LNCaP clone FGC (cell line): ENCODE results near the gene ATP8B1.
A peak's percentile ranks its signal among the peaks of the same experiment; 100 is the strongest.

Source experiments
- DNase-seq: peaks from one replicate; pipeline ENCODE4 v3.0.0-alpha.2; 2011; ENCODE audit warnings: low read depth
- H3K4me3 ChIP-seq: 2 replicates; pipeline ENCODE4 v1.5.1; 2011; ENCODE audit warnings: mild to moderate bottlenecking, low read depth, low read length, control low read depth
- TF ChIP-seq, protein P1 (sequence below): IDR thresholded peaks from 2 replicates; pipeline ENCODE4 v1.5.1; 2012; ENCODE audit warnings: mild to moderate bottlenecking; ENCODE audit not compliant: control insufficient read depth, insufficient read depth; ENCODE audit errors: extremely low read depth

Gene ATP8B1

DNA sequence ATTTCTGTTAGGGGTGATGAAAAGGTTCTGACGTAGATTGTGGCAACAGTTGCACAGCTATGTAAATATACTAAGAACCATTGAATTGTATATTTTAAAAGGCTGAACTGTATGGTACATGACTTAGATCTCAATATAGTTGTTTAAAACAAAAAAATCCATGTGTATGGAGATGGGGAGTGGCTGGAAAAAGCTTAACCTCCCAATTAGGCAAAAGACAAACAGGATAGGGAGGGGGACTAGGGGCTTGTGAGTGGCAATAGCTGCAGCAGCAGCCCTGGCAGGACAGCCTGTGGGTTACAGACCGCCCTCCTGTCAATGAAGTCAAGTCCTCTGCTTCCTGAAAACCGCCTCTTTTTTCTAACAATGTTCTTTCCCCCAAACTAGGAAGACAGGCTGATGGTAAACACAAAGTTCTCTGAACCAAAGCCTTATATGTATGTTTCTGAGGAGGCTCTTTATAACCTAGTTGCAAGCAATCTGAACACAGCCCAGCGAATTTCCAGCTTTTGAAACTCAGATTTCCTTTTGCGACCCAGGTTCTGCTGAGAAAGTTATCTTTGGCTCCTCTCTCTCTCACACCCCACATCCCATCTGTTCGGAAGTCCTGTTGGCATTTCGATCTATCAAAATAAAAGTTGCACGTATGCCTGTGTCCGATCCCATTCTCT is 10.3 kb downstream of the ATP8B1 start:
- TF ChIP-seq, protein P1, sequence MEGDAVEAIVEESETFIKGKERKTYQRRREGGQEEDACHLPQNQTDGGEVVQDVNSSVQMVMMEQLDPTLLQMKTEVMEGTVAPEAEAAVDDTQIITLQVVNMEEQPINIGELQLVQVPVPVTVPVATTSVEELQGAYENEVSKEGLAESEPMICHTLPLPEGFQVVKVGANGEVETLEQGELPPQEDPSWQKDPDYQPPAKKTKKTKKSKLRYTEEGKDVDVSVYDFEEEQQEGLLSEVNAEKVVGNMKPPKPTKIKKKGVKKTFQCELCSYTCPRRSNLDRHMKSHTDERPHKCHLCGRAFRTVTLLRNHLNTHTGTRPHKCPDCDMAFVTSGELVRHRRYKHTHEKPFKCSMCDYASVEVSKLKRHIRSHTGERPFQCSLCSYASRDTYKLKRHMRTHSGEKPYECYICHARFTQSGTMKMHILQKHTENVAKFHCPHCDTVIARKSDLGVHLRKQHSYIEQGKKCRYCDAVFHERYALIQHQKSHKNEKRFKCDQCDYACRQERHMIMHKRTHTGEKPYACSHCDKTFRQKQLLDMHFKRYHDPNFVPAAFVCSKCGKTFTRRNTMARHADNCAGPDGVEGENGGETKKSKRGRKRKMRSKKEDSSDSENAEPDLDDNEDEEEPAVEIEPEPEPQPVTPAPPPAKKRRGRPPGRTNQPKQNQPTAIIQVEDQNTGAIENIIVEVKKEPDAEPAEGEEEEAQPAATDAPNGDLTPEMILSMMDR = no peak
- H3K4me3 ChIP-seq = no peak overlapping the region
- DNase-seq = no peak

DNA sequence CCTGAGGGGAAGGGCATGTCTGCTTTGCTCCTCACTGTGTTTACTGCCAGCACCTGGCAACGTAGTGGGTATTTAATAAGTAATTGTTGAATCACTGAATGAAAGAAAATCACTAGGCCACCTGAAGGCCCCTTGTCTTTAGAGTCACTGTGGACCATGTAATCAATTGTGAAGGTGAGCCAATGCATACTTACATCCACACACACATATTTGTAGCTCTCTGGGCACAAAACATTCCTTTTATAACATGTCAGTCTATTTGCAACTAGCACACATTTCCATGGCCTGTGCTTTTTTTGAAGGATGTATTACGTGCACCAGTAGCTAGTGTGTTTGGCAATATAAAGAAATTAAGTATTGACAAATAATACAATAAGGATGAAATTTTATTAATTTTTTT is 11.2 kb downstream of the ATP8B1 start:
- TF ChIP-seq, protein P1 = no peak
- DNase-seq = no peak
- H3K4me3 ChIP-seq = no peak overlapping the region

DNA sequence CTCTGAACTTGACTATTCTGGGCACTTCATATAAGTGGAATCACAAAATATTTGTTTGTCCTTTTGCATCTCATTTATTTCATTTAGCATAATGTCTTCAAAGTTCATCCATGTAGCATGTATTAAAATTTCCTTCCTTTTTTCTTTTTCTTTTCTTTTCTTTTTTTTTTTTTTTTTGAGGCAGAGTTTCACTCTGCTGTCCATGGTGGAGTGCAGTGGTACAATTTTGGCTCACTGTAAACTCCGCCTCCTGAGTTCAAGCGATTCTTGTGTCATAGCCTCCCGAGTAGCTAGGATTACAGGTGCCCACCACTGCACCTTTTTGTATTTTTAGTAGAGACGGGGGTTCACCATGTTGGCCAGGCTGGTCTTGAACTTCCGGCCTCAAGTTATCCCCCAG is 11.9 kb downstream of the ATP8B1 start:
- TF ChIP-seq, protein P1 = no peak
- no peak for DNase-seq
- H3K4me3 ChIP-seq = no peak overlapping the region

DNA sequence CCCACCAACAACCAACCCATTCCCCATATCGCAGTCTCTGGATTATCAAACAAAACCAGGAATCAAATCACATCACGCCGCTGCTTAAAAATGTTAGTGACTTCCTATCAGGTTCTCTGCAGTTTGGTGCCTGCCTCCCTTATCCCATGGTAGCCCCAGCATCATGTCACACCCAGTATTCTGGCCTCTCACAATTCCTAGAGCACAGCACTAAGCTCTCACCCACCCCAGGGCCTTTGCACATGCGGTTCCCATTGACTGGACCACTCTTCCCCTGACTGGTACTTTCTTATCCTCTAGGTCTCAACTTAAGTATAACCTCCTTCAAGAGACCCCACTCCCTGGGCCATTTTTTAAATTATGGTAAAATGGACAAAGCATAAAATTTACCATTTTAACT is 12.8 kb downstream of the ATP8B1 start:
- no peak for DNase-seq
- TF ChIP-seq, protein P1 = no peak
- no peak overlapping the region for H3K4me3 ChIP-seq

DNA sequence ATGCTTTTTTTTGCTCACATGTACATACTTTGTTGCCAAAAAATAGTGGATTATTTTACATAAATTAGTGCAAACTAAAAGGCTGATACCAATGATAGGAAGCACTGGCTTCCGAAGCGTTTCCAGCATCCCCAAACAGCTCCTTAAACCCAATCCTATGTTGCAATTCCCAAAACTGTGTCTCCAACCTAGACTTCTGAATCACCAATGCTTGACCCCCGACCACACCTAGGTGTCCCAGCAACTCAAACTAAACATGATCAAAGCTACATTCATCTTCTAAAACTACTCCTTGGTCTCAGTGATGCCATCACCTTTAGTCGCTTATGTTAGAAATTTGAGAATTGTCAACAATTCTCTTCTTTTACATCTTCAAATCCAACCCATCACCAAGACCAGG is 13.4 kb downstream of the ATP8B1 start:
- TF ChIP-seq, protein P1 = no peak
- no peak for DNase-seq
- no peak overlapping the region for H3K4me3 ChIP-seq

DNA sequence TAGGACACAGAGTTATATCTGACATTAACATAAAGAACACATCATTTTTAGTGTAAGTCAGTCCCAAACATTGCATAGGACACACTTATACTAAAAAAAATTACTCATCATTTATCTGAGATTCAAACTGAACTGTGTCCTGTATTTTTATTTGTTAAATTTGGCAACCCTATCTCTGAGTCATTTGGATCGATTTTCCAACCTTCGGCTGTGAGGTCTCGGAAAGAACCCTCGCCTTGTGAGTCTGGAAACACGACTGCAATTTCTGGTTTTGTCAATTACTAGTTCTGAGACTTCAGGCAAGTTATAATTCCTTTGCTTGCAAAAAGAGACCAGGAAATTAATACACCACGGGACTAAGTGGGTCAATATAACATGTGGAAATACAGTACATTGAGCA is 14.0 kb downstream of the ATP8B1 start:
- DNase-seq = peak; percentile 61
- peak overlapping the region; percentile 19 for H3K4me3 ChIP-seq
- TF ChIP-seq, protein P1 = no peak

DNA sequence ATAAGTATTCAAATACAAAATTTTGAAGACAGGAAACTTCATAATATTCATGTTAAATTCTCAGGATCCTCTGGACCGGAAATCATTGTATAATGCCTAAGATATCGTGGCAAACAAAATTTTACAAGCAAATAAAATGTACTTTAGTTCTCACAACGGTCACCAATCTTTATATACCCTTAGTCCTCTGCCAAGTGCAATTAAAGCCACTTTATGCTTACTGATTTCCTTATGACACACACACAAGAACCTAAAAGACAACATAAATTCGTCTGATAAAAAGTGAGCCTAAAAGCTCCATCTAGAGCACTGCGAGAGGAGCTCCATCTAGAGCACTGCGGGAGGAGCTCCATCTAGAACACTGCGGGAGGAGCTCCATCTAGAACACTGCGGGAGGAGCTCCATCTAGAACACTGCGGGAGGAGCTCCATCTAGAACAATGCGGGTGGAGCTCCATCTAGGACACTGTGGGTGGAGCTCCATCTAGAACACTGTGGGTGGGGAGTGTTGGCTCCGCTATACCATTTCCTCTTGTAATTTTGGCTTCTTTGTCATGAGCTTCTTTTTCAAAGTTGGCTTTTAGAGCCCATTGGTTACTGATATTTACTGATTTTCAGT is 15.9 kb downstream of the ATP8B1 start:
- no peak overlapping the region for H3K4me3 ChIP-seq
- peak; percentile 74 for DNase-seq
- TF ChIP-seq, protein P1 = peak; percentile 30; the same call in 1 of the 2 replicates
